Vagina (tissue), 2 donors: ENCODE data around the gene ACTRT2.

Source experiments
- CTCF ChIP-seq, 3 experiments: fragments of 450-650 bp in 2 of 3; fragments of 200-600 bp in 1 of 3; sonication (generic) in 1 of 3; IDR thresholded peaks; one replicate each; pipeline ENCODE4 v1.5.1; 2017 to 2019; ENCODE audit warnings: antibody characterized with exemption in 3 of 3, mild to moderate bottlenecking in 2 of 3, moderate library complexity in 2 of 3
- POLR2A ChIP-seq, 2 donors: fragments of 450-650 bp; IDR thresholded peaks; one replicate each; pipeline ENCODE4 v1.6.1; 2017; ENCODE audit warnings: antibody characterized with exemption in 2 of 2, mild to moderate bottlenecking in 2 of 2, moderate library complexity in 2 of 2

- TF ChIP-seq POLR2A (IDR thresholded peaks at IDR 0.05), result no peak
- TF ChIP-seq CTCF (IDR thresholded peaks at IDR 0.05), result no peak
Observed at GRCh38 chr1:3056641-3057040, 35.4 kb downstream of the ACTRT2 start.
